ENCODE data around the gene SHBG. TPM values are rescaled to one million over a fixed set of nuclear protein-coding genes. Genes with fewer than 3 reads are reported as not detected.

Gene SHBG
- total and polyA plus RNA-seq, 11 donors: 0.28 to 1.1 (median 0.65) TPM; not detected in 4

- intact Hi-C loops (cut with DNase I): loop anchor here in 4 of 10 donors (5.0 to 10.0 kb wide), 2 partner anchors 99 to 234 kb away; partner anchors contain the start of genes KCTD11 (in 2 of the 4), TMEM95 (in 2 of the 4), TP53 (in 2 of the 4) and WRAP53 (in 2 of the 4)
- Histone ChIP-seq H3K4me3 (peak overlapping the region; percentile 5 to 66 (median 46)), H3K4me1 (peaks cover 3 to 51% (median 28%) of the 10 kb centered on the region in 12 donors), H3K36me3 (peaks cover 3 to 57% (median 42%) of the 10 kb centered on the region in 9 donors), H3K27me3 (no peaks in the 10 kb centered on the region), H3K27ac (peak overlapping the region in 9 of 12 donors; percentile 13 to 89 (median 51)), H3K9me3 (no peaks in the 10 kb centered on the region)
- DNase-seq (peak in 1 of 5 donors; percentile 25), ATAC-seq (peak in 1 of 4 donors; percentile 6)
- 60 to 72% (median 69%) methylated on average over 26 to 30 of the region's 30 CpGs for WGBS, 4 donors
- TF ChIP-seq, protein P1, sequence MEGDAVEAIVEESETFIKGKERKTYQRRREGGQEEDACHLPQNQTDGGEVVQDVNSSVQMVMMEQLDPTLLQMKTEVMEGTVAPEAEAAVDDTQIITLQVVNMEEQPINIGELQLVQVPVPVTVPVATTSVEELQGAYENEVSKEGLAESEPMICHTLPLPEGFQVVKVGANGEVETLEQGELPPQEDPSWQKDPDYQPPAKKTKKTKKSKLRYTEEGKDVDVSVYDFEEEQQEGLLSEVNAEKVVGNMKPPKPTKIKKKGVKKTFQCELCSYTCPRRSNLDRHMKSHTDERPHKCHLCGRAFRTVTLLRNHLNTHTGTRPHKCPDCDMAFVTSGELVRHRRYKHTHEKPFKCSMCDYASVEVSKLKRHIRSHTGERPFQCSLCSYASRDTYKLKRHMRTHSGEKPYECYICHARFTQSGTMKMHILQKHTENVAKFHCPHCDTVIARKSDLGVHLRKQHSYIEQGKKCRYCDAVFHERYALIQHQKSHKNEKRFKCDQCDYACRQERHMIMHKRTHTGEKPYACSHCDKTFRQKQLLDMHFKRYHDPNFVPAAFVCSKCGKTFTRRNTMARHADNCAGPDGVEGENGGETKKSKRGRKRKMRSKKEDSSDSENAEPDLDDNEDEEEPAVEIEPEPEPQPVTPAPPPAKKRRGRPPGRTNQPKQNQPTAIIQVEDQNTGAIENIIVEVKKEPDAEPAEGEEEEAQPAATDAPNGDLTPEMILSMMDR (IDR thresholded peaks at IDR 0.05): no peak
- TF ChIP-seq POLR2A (IDR thresholded peaks at IDR 0.05): no peak
Observed at GRCh38 chr17:7588553-7589203, 41.3 kb upstream of the SHBG start.

DNA sequence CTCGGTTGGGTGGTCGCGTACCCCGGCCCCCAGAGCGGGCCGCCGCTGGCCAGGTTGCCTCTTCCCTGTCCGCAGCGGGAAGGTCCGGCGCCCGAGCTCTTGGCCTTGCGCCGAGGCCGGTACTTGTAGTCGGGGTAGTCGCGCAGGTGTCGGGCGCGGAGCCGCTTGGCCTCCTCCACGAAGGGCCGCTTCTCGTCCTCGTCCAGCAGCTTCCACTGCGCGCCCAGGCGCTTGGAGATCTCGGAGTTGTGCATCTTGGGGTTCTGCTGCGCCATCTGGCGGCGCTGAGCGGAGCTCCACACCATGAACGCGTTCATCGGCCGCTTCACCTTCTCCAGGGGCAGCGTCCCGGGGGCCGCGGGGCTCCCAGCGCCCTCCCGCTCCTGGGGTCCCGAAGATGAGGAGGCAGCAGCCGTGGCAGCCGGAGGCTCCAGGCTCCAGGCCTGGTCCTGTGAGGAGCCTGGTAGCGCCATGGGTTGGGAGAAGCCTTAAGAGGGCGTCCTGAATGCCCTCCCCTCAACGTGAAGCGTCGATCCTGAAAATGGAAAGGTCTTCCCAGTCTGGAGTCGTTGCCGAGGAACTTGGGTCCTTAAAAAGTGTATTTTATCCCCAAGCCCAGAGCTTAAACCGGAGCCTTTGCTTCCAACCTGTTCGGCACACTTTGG is 40.6 kb upstream of the SHBG start:
- peak overlapping the region in 9 of 12 donors; percentile 13 to 89 (median 51) for H3K27ac ChIP-seq
- peak; percentile 80 to 91 (median 88) for DNase-seq
- 16 to 50% (median 17%) methylated on average over 18 to 56 of the region's 56 CpGs for WGBS, 4 donors
- ATAC-seq: peak; percentile 68 to 85 (median 80)
- intact Hi-C loops (cut with DNase I): loop anchor here in 4 of 10 donors (5.0 to 10.0 kb wide), 2 partner anchors 98 to 235 kb away; partner anchors contain the start of genes KCTD11 (in 2 of the 4), TMEM95 (in 2 of the 4), TP53 (in 2 of the 4) and WRAP53 (in 2 of the 4)
- peaks cover 6 to 63% (median 48%) of the 10 kb centered on the region in 9 donors for H3K36me3 ChIP-seq
- no peaks in the 10 kb centered on the region for H3K27me3 ChIP-seq
- TF ChIP-seq, protein P1 (IDR thresholded peaks at IDR 0.05): peak; percentile 81 to 98 (median 90)
- TF ChIP-seq POLR2A (IDR thresholded peaks at IDR 0.05): no peak
- no peaks in the 10 kb centered on the region for H3K9me3 ChIP-seq
- peaks cover 3 to 49% (median 26%) of the 10 kb centered on the region in 12 donors for H3K4me1 ChIP-seq
- H3K4me3 ChIP-seq: peak overlapping the region; percentile 5 to 66 (median 46)

GRCh38 chr17:7589891-7590691 is 39.8 kb upstream of the SHBG start, which contains the start of gene SOX15:
SOX15 (minus strand) TSS chr17:7590094; CDS start chr17:7589676, 418 bp downstream.
- 64 to 75% (median 67%) methylated on average over 19 to 24 of the region's 24 CpGs for WGBS, 4 donors
- TF ChIP-seq, protein P1 (IDR thresholded peaks at IDR 0.05): no peak
- TF ChIP-seq POLR2A (IDR thresholded peaks at IDR 0.05): no peak
- intact Hi-C loops (cut with DNase I): loop anchor here in 4 of 10 donors (5.0 to 10.0 kb wide), 2 partner anchors 97 to 235 kb away; partner anchors contain the start of genes KCTD11 (in 2 of the 4), TMEM95 (in 2 of the 4), TP53 (in 2 of the 4) and WRAP53 (in 2 of the 4)
- DNase-seq (peak in 1 of 5 donors; percentile 36), ATAC-seq (peak in 2 of 4 donors; percentile 3)
- H3K4me3 ChIP-seq: peak within 1 kb of the TSS; percentile 5 to 66 (median 46)
- no peaks in the 10 kb centered on the region for H3K9me3 ChIP-seq
- peak within 1 kb of the TSS in 9 of 12 donors; percentile 13 to 89 (median 51) for H3K27ac ChIP-seq
- H3K4me1 ChIP-seq: peaks cover 3 to 42% (median 19%) of the 10 kb centered on the region in 12 donors
- no peaks in the 10 kb centered on the region for H3K27me3 ChIP-seq
- H3K36me3 ChIP-seq: peaks cover 6 to 71% (median 56%) of the 10 kb centered on the region in 9 donors
